ENCODE measurements around the gene RABAC1.

Gene RABAC1

DNA sequence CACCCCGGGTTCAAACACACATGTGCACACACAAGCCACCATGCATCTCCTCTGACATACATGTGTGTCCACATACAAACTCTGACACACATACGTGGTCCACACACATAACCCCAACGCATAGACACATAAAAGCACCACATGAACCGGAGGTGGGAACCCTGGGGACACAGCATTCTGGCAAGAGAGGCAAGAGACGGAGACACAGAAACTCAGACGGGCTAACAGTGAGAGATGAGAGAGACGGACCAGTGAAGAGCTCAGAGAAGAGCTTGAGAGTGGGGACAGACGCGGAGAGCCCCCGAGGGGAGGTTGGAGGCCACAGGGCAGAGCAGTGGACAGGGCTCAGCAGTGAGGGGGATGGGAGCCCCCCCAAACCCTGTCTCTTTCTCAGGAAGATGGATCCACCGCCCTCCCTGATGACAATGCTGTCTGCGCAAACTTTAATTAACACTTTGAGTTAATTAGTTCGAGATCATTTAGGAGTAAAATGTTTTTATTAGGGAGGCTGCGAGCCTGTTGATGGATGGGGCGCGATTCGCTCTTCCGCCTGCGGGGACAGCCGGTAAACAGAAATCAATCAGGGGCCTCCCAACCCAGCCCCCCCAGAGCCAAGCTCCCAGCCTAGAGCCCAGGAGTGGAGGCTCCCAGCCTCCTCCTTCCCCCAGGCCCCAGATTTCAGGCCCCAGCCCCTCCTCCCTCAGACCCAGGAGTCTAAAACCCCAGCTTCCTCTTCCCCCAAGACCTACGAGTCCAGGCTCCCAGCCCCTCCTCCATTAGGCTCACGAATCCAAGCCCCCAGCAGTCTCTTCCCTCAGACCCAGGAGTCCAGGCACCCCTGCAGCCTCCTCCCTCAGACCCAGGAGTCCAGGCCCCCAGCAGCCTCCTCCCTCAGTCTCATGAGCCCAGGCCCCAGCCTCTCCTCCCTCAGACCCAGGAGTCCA is 21.3 kb downstream of the RABAC1 start:
- TF ChIP-seq, protein P1, sequence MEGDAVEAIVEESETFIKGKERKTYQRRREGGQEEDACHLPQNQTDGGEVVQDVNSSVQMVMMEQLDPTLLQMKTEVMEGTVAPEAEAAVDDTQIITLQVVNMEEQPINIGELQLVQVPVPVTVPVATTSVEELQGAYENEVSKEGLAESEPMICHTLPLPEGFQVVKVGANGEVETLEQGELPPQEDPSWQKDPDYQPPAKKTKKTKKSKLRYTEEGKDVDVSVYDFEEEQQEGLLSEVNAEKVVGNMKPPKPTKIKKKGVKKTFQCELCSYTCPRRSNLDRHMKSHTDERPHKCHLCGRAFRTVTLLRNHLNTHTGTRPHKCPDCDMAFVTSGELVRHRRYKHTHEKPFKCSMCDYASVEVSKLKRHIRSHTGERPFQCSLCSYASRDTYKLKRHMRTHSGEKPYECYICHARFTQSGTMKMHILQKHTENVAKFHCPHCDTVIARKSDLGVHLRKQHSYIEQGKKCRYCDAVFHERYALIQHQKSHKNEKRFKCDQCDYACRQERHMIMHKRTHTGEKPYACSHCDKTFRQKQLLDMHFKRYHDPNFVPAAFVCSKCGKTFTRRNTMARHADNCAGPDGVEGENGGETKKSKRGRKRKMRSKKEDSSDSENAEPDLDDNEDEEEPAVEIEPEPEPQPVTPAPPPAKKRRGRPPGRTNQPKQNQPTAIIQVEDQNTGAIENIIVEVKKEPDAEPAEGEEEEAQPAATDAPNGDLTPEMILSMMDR (IDR thresholded peaks at IDR 0.05; ENCODE audit: insufficient read depth, low read length) = no peak
- TF ChIP-seq GABPA (IDR thresholded peaks at IDR 0.05; ENCODE audit: low read depth) (no peak), SPI1 (IDR thresholded peaks at IDR 0.05; ENCODE audit: borderline replicate concordance, low read depth) (no peak), POLR2AphosphoS5 (IDR thresholded peaks at IDR 0.05; ENCODE audit: low read depth) (no peak)
- TF ChIP-seq, protein P2, sequence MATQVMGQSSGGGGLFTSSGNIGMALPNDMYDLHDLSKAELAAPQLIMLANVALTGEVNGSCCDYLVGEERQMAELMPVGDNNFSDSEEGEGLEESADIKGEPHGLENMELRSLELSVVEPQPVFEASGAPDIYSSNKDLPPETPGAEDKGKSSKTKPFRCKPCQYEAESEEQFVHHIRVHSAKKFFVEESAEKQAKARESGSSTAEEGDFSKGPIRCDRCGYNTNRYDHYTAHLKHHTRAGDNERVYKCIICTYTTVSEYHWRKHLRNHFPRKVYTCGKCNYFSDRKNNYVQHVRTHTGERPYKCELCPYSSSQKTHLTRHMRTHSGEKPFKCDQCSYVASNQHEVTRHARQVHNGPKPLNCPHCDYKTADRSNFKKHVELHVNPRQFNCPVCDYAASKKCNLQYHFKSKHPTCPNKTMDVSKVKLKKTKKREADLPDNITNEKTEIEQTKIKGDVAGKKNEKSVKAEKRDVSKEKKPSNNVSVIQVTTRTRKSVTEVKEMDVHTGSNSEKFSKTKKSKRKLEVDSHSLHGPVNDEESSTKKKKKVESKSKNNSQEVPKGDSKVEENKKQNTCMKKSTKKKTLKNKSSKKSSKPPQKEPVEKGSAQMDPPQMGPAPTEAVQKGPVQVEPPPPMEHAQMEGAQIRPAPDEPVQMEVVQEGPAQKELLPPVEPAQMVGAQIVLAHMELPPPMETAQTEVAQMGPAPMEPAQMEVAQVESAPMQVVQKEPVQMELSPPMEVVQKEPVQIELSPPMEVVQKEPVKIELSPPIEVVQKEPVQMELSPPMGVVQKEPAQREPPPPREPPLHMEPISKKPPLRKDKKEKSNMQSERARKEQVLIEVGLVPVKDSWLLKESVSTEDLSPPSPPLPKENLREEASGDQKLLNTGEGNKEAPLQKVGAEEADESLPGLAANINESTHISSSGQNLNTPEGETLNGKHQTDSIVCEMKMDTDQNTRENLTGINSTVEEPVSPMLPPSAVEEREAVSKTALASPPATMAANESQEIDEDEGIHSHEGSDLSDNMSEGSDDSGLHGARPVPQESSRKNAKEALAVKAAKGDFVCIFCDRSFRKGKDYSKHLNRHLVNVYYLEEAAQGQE (IDR thresholded peaks at IDR 0.05; ENCODE audit: insufficient replicate concordance, low read depth) = no peak
- Histone ChIP-seq H3K27me3 (ENCODE audit: insufficient read depth, poor library complexity, severe bottlenecking) (peaks cover 14% of the 10 kb centered on the region), H3K27ac (replicated peaks) (no peak overlapping the region), H3K4me3 (replicated peaks; ENCODE audit: insufficient read depth, low read length) (no peak overlapping the region)
- peak in 1 of 2 experiments; percentile 45 for DNase-seq (ENCODE audit: low read depth in 1 of 2, low spot score in 1 of 2)

DNA sequence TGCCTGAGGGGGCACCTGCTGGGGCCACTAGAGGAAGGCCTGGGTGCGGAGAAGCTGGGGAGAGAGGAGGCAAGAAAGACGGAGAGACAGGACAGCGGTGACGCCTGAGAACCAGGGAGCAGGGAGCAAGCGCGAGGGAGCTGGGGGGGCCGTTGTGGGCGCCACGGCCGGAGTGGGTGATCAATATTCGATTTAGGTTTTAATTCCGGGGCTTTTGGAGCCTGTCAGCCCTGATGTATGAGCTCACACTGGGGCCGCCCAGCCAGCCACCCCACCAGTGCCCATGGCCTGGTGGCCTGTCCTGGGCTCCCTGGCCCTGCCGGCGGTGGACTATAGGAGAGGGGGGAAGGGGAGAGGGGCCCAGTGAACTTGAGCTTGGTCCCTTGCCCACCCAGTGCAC is 22.2 kb downstream of the RABAC1 start:
- Histone ChIP-seq H3K4me3 (replicated peaks; ENCODE audit: insufficient read depth, low read length) (no peak overlapping the region), H3K27ac (replicated peaks) (no peak overlapping the region)

GRCh38 chr19:41936416-41936850 is 22.7 kb downstream of the RABAC1 start:
- no peak overlapping the region for H3K4me3 ChIP-seq (replicated peaks; ENCODE audit: insufficient read depth, low read length)
- H3K27me3 ChIP-seq (ENCODE audit: insufficient read depth, poor library complexity, severe bottlenecking) = peaks cover 14% of the 10 kb centered on the region
- H3K27ac ChIP-seq (replicated peaks) = no peak overlapping the region
- DNase-seq (ENCODE audit: low read depth in 1 of 2, low spot score in 1 of 2) = no peak
- TF ChIP-seq SPI1 (IDR thresholded peaks at IDR 0.05; ENCODE audit: borderline replicate concordance, low read depth) (no peak), GABPA (IDR thresholded peaks at IDR 0.05; ENCODE audit: low read depth) (no peak), POLR2AphosphoS5 (IDR thresholded peaks at IDR 0.05; ENCODE audit: low read depth) (no peak)
- TF ChIP-seq, protein P1 (IDR thresholded peaks at IDR 0.05; ENCODE audit: insufficient read depth, low read length) = no peak
- TF ChIP-seq, protein P2 (IDR thresholded peaks at IDR 0.05; ENCODE audit: insufficient replicate concordance, low read depth) = no peak

More for the DNA sequence above, 22.2 kb downstream of the RABAC1 start:
- peaks cover 14% of the 10 kb centered on the region for H3K27me3 ChIP-seq (ENCODE audit: insufficient read depth, poor library complexity, severe bottlenecking)
- TF ChIP-seq POLR2AphosphoS5 (IDR thresholded peaks at IDR 0.05; ENCODE audit: low read depth) (no peak), SPI1 (IDR thresholded peaks at IDR 0.05; ENCODE audit: borderline replicate concordance, low read depth) (no peak), GABPA (IDR thresholded peaks at IDR 0.05; ENCODE audit: low read depth) (no peak)
- TF ChIP-seq, protein P2 (IDR thresholded peaks at IDR 0.05; ENCODE audit: insufficient replicate concordance, low read depth) = no peak
- TF ChIP-seq, protein P1 (IDR thresholded peaks at IDR 0.05; ENCODE audit: insufficient read depth, low read length) = no peak
- DNase-seq (ENCODE audit: low read depth in 1 of 2, low spot score in 1 of 2) = no peak

Measured in HL-60 (cell line).